Urinary bladder (tissue), 4 donors: ENCODE measurements around the gene SLBP. TPM values are rescaled to one million over a fixed set of nuclear protein-coding genes. Genes with fewer than 3 reads are reported as not detected.
A peak's percentile ranks its signal among the peaks of the same experiment; 100 is the strongest.

Experiments used
- DNase-seq: peaks from one replicate; pipeline ENCODE4 v3.0.0-alpha.2; 2015; ENCODE audit errors: extremely low spot score
- H3K27ac ChIP-seq: one replicate; pipeline ENCODE4 v1.5.1; 2013; ENCODE audit warnings: low read depth, mild to moderate bottlenecking, moderate library complexity
- H3K36me3 ChIP-seq: one replicate; pipeline ENCODE4 v1.6.1; 2013; ENCODE audit warnings: mild to moderate bottlenecking, moderate library complexity; ENCODE audit not compliant: insufficient read depth
- H3K4me1 ChIP-seq: one replicate; pipeline ENCODE4 v1.6.1; 2013; ENCODE audit warnings: mild to moderate bottlenecking, moderate library complexity; ENCODE audit not compliant: insufficient read depth
- H3K4me3 ChIP-seq: one replicate; pipeline ENCODE4 v1.5.1; 2013; ENCODE audit warnings: low read depth, low read length
- whole genome bisulfite sequencing: extraction: QIAGEN DNeasy Blood & Tissue Kit; methylation state at CpG from one replicate; pipeline ENCODE4 v1.1.7; 2013; 5-methylcytosine and 5-hydroxymethylcytosine counted together
- polyA plus RNA-seq: library from polyadenylated mRNA; stranded (reverse); fragments of 200-250 nt; gene quantifications from one replicate; pipeline ENCODE4 v1.2.3, GENCODE V29; 2013
- small RNA-seq: library from RNA; depleted of rRNA; stranded (forward); fragments of <200 nt; gene quantifications from one replicate; pipeline ENCODE3, GENCODE V24; 2014
- total RNA-seq: library from RNA; depleted of rRNA; stranded (reverse); fragments of >200 nt; gene quantifications from one replicate; pipeline ENCODE4 v1.2.3, GENCODE V29; 2014
- donor health status: healthy with polysubstance abuse.
- donor health status: healthy.

The SLBP gene
- total and polyA plus RNA-seq, 2 donors, result 32.3 to 41.0 TPM

DNA sequence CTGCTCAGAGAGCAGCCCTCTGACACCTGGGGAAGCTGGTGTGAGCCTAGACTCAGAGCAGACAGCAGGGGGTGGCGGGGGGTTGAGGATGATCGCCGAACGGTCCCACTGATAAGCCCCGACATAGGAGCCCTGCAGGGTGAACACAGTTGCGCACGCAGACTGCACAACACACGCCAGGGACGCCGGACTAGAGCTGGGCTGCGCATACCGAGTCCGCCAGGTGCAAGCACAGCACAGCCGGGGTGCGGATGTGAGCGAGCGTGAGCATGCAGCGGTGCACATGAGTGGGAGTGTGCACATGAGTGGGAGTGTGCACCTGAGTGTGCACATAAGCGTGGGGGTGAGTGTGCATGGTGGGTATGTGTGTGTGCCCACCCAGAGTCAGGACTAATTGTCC lies 64.7 kb downstream of the SLBP start:
- no peaks in the 10 kb centered on the region for H3K4me1 ChIP-seq
- no peaks in the 10 kb centered on the region for H3K36me3 ChIP-seq
- no peak for DNase-seq
- WGBS, result 82% methylated on average over 19 of the region's 19 CpGs
- no peak overlapping the region for H3K4me3 ChIP-seq
- no peak overlapping the region for H3K27ac ChIP-seq

DNA sequence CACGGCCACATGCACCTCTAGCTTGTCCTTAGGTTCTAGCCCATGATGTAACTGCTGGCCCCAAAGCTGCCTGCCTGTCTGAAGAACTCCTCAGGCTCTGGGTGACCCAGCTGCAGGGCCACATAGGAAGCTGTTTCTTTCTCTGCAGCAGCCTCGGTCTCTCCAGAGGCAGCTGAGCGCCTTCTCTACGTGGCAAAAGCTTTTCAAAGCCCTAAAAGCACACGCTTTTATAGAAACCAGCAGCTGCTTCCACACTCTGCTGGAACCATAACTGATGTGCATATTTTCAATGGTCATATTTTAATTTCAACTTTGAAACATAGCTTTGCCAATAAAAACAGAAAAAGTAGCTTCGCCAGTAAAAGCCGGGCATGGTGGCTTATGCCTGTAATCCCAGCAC lies 65.4 kb downstream of the SLBP start:
- H3K4me3 ChIP-seq, result no peak overlapping the region
- DNase-seq, result no peak
- H3K36me3 ChIP-seq, result no peaks in the 10 kb centered on the region
- no peaks in the 10 kb centered on the region for H3K4me1 ChIP-seq
- H3K27ac ChIP-seq, result no peak overlapping the region
- 74% methylated on average over 7 of the region's 7 CpGs for WGBS

DNA sequence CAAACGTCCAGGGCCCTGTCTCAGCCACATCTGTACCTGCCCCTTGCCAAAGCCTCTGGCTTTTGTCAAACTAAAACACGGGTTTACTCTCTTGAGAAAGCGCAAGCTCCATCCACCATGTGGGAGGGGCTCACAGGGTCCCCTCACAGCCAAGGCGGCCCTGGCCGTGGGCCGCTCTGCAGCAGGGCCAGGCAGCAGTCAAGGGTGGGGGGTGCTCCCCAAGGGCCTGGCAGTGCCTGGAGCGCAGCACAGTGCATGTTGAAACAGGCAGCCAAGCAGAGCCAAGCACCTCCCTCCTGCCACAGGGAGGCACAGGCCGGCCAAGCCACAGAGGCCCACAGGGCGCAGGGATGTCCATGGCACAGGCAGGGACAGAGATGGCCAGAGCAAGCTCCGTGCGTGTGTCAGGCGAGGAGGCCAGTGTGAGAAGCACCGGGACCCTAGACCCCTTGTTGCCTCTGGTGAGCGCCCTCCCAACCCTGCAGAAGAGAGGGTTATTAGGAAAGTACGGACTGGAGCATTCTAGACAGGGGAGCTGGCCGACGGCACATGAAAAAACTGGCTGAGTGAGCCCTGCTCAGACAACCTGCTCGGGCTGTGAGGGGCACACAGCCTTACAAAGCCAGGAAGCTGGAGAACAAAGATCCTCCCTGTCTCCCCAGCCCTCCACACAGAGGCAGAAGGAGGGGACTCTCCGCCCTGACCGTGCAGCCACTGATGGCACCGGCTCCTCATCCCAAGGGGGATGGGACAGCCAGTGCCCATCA lies 67.0 kb downstream of the SLBP start:
- Histone ChIP-seq H3K4me1 (no peaks in the 10 kb centered on the region), H3K4me3 (no peak overlapping the region), H3K27ac (no peak overlapping the region), H3K36me3 (no peaks in the 10 kb centered on the region)
- WGBS, result 20% methylated on average over 21 of the region's 21 CpGs
- DNase-seq, result peak; percentile 18

DNA sequence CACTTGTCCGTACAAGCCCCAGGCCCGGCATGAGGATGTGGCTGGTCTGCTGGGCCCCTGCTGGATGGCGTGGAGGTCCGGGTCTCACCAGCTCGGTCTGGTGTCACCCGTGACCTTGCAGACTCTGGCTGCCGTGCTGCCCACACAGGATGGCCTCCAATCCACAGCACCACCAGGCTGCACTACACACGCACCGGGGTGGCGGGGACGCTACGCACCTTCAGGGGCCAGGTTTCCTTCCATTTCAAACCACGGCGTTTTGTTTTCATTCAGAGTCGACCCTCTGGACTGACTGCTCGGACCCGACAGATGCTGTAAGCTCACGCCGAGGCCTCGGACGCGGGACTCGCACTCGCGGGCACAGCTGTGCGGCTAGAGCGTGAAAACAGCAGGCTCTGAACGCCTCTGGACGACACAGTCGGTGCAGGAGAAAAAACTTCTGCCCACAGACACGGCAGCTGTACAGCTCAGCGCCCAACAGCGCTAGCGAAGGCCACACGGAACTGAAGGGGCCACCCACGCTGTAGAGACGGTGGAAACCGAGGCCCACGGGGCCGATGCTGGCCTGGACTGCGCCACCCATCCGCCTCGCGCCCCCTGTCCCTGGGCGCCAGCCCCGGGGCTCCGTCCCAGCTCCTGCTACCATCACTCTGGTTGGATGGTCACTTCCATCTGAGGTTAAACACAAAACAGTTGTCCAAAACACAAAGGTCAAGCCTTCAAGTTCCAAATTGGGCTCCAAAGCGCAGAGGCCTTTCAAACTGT lies 68.0 kb downstream of the SLBP start:
- Histone ChIP-seq H3K4me1 (no peaks in the 10 kb centered on the region), H3K27ac (no peak overlapping the region), H3K36me3 (no peaks in the 10 kb centered on the region), H3K4me3 (no peak overlapping the region)
- DNase-seq, result no peak
- WGBS, result 92% methylated on average over 48 of the region's 48 CpGs

Small RNAs within 50 kb of the gene (small RNA-seq; reads per million reads assigned to genes)
- not detected for gene RF00019

Other genes starting within 250 kb of the SLBP start
- gene FAM53A, start 28.0 kb downstream of the SLBP start, total RNA-seq, result 0.63 TPM
- 2.9 TPM for gene FAM53A, start 28.0 kb downstream of the SLBP start, polyA plus RNA-seq
- gene TMEM129, start 9.0 kb upstream of the SLBP start, total RNA-seq, result 18.5 TPM
- 64.8 TPM for gene TMEM129, start 9.0 kb upstream of the SLBP start, polyA plus RNA-seq
- gene TACC3, start 9.2 kb upstream of the SLBP start, total RNA-seq, result 8.9 TPM
- 5.5 TPM for gene TACC3, start 9.2 kb upstream of the SLBP start, polyA plus RNA-seq
- 26.5 TPM for gene FGFR3, start 81.0 kb upstream of the SLBP start, total RNA-seq
- 12.3 TPM for gene FGFR3, start 81.0 kb upstream of the SLBP start, polyA plus RNA-seq
- 19.0 TPM for gene LETM1, start 143.8 kb upstream of the SLBP start, total RNA-seq
- 15.6 TPM for gene LETM1, start 143.8 kb upstream of the SLBP start, polyA plus RNA-seq
- gene NSD2, start 159.1 kb upstream of the SLBP start, total RNA-seq, result 60.5 TPM
- 13.8 TPM for gene NSD2, start 159.1 kb upstream of the SLBP start, polyA plus RNA-seq